ENCODE measurements around the gene RERE. TPM values are rescaled to one million over a fixed set of nuclear protein-coding genes. Genes with fewer than 3 reads are reported as not detected.

RERE gene
- total RNA-seq, 2 donors from 2014 or later = 207 to 322 TPM

DNA sequence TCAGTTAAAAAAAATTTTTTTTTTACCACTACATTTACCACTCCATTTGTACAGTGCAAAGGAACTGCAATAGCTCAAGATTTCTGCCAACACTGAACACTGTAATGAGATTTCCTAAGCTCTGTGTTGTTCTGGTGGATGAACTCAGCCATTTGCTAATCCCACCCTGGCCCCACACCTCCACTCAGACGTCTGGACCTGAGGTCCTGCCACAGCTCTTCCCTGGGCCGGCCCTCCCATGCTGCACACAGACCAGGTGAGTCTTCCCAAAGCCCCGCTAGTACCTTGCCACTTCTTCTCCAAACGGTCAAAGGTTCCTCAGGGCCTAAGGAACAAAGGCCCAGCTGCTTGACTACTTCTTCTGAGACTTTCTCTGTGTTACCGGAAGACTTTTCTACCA lies 443.1 kb downstream of the RERE start:
- Histone ChIP-seq H3K4me3 (no peak overlapping the region), H3K27me3 (replicated peaks; ENCODE audit: insufficient read depth) (no peaks in the 10 kb centered on the region), H3K9me3 (no peaks in the 10 kb centered on the region), H3K36me3 (no peaks in the 10 kb centered on the region), H3K27ac (peak overlapping the region; percentile 81 to 83), H3K4me1 (replicated peaks) (peaks cover 50% of the 10 kb centered on the region)
- no peak for TF ChIP-seq POLR2A (IDR thresholded peaks at IDR 0.05)
- TF ChIP-seq, protein P1, sequence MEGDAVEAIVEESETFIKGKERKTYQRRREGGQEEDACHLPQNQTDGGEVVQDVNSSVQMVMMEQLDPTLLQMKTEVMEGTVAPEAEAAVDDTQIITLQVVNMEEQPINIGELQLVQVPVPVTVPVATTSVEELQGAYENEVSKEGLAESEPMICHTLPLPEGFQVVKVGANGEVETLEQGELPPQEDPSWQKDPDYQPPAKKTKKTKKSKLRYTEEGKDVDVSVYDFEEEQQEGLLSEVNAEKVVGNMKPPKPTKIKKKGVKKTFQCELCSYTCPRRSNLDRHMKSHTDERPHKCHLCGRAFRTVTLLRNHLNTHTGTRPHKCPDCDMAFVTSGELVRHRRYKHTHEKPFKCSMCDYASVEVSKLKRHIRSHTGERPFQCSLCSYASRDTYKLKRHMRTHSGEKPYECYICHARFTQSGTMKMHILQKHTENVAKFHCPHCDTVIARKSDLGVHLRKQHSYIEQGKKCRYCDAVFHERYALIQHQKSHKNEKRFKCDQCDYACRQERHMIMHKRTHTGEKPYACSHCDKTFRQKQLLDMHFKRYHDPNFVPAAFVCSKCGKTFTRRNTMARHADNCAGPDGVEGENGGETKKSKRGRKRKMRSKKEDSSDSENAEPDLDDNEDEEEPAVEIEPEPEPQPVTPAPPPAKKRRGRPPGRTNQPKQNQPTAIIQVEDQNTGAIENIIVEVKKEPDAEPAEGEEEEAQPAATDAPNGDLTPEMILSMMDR (IDR thresholded peaks at IDR 0.05) = no peak
- no peak for TF ChIP-seq POLR2AphosphoS5 (IDR thresholded peaks at IDR 0.05)
- no peak for DNase-seq (ENCODE audit: low spot score)
- 74% methylated on average over 5 of the region's 5 CpGs for WGBS
- intact Hi-C loops (cut with DNase I) = loop anchor here (5.0 kb wide), 1 partner anchor 33 kb away; no protein-coding TSS in a partner anchor

DNA sequence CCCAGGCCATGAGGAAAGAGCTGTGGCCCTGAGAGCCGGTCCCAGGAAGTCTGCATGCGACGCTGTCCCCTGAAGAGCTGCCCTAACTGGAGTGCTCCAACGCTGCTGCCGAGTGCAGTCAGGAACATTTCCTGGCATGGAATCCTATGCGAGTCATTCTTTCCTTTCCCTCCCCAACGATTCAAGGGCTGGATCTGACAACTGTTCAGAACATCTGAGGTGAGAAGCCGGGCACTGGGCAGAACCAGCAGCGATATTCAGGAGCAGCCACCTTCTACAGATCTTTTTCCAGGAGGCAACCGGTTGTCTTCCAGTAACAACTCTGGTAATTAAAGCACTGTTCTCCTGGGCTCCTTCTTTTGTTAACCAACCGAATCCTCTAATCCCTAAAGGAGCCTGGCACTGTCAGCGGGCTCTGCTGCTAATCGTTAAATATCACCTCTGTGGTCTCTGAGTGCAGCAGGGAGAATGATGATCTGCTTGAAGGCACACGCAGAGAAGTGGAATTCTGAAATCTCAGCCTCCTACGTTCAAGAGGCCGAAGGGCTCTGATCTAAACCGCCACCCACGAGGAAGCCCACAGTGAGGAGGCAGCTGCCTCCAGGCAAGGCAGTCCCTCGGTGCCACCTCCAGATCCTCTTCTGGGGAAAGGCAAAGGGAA lies 443.7 kb downstream of the RERE start:
- Histone ChIP-seq H3K4me3 (no peak overlapping the region), H3K4me1 (replicated peaks) (peaks cover 44% of the 10 kb centered on the region), H3K27ac (peak overlapping the region; percentile 81 to 83), H3K27me3 (replicated peaks; ENCODE audit: insufficient read depth) (no peaks in the 10 kb centered on the region), H3K36me3 (no peaks in the 10 kb centered on the region), H3K9me3 (no peaks in the 10 kb centered on the region)
- TF ChIP-seq POLR2A (IDR thresholded peaks at IDR 0.05) (no peak), POLR2AphosphoS5 (IDR thresholded peaks at IDR 0.05) (peak; percentile 89)
- 13% methylated on average over 19 of the region's 19 CpGs for WGBS
- peak; percentile 80 for DNase-seq (ENCODE audit: low spot score)
- intact Hi-C loops (cut with DNase I) = loop anchor here (5.0 kb wide), 1 partner anchor 34 kb away; no protein-coding TSS in a partner anchor

DNA sequence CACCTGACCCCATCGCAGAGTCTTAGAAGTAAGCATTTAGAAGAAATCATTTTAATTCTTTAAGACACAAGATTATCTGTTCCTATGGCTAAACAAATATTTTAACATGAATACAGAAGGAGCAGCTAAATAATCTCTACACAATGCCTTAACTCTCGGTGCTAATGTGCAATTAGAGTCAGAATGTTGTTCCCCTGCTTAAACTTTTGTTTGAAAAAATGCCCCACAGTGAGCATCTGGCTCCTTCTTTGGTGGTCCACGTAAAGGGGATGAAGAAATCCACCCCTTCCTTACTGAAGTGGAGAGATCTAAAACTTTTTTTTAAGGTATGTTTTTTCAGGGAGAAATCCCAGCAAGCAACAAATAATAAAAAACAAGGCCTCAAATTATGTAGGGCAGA lies 444.3 kb downstream of the RERE start:
- intact Hi-C loops (cut with DNase I) = loop anchor here (5.0 kb wide), 1 partner anchor 34 kb away; no protein-coding TSS in a partner anchor
- no peak overlapping the region for H3K4me3 ChIP-seq
- no peak for DNase-seq (ENCODE audit: low spot score)
- no peak for TF ChIP-seq POLR2AphosphoS5 (IDR thresholded peaks at IDR 0.05)
- TF ChIP-seq, protein P1 (IDR thresholded peaks at IDR 0.05) = no peak
- no peak for TF ChIP-seq POLR2A (IDR thresholded peaks at IDR 0.05)
- peaks cover 38% of the 10 kb centered on the region for H3K4me1 ChIP-seq (replicated peaks)
- WGBS = 37% methylated on average over 3 of the region's 3 CpGs
- H3K27me3 ChIP-seq (replicated peaks; ENCODE audit: insufficient read depth) = no peaks in the 10 kb centered on the region
- no peaks in the 10 kb centered on the region for H3K36me3 ChIP-seq
- H3K27ac ChIP-seq = peak overlapping the region; percentile 81 to 83
- H3K9me3 ChIP-seq = no peaks in the 10 kb centered on the region

DNA sequence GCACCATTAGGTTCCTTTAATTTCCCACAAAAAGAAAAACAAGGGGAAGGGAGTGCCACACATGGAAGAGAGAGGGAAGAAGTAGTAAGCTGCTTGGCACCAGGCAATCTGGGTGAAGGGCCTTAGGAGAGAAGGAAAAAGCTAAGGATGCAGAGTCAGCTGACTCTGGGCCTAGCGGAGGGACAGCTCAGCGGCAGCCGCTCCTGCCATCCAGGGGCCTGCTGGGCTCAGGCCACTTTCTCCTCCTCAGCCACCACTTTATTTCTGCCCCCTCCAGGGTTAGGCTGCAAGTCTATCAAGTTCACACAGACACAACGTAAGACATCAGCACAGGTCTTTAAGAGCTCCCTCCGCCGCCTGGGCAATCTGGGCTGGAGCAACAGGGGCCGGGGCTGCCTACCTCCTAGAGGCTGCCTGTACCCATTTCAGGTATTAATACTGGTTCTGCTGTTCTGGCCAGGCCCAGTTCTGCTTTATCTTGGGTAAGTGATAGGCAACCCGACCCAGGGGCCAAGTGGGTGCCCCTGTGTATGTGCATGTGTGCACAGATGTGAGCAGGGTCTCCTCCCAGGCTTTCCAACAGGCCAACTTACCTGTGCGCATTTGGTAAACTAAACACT lies 446.0 kb downstream of the RERE start:
- no peak for DNase-seq (ENCODE audit: low spot score)
- 82% methylated on average over 9 of the region's 9 CpGs for WGBS
- intact Hi-C loops (cut with DNase I) = loop anchor here (5.0 kb wide), 1 partner anchor 36 kb away; no protein-coding TSS in a partner anchor
- Histone ChIP-seq H3K4me3 (no peak overlapping the region), H3K27ac (peak overlapping the region; percentile 81 to 83), H3K27me3 (replicated peaks; ENCODE audit: insufficient read depth) (no peaks in the 10 kb centered on the region), H3K36me3 (no peaks in the 10 kb centered on the region), H3K9me3 (no peaks in the 10 kb centered on the region), H3K4me1 (replicated peaks) (peaks cover 34% of the 10 kb centered on the region)
- TF ChIP-seq POLR2AphosphoS5 (IDR thresholded peaks at IDR 0.05) (no peak), POLR2A (IDR thresholded peaks at IDR 0.05) (no peak)

DNA sequence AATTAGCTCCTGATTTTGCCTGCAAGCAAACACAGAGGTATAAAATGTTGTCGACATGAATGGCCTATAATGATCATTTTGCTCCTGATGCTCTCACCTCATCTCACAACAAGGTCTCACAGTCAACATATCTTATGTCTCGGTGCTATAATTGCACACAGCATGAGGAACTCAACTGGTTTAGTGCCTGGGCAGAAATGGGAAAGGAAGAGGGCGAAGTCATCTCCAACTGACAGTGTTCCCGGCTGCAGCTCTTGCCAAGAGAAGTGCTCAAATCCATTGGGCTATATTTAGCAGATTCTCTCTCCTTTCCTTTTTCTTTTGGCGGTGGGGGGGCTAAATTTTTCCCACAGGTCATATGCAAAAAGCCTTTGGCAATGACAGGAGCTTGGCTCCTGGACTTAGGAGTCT lies 446.5 kb downstream of the RERE start:
- no peak for DNase-seq (ENCODE audit: low spot score)
- intact Hi-C loops (cut with DNase I) = loop anchor here (5.0 kb wide), 1 partner anchor 36 kb away; no protein-coding TSS in a partner anchor
- TF ChIP-seq POLR2A (IDR thresholded peaks at IDR 0.05) = no peak
- TF ChIP-seq POLR2AphosphoS5 (IDR thresholded peaks at IDR 0.05) = no peak
- TF ChIP-seq, protein P1 (IDR thresholded peaks at IDR 0.05) = no peak
- Histone ChIP-seq H3K36me3 (no peaks in the 10 kb centered on the region), H3K27ac (peak overlapping the region; percentile 81 to 83), H3K4me3 (no peak overlapping the region), H3K9me3 (no peaks in the 10 kb centered on the region), H3K27me3 (replicated peaks; ENCODE audit: insufficient read depth) (no peaks in the 10 kb centered on the region), H3K4me1 (replicated peaks) (peaks cover 34% of the 10 kb centered on the region)
- WGBS = 23% methylated on average over 5 of the region's 5 CpGs
